ENCODE results near the gene ELK3.
A peak's percentile ranks its signal among the peaks of the same experiment; 100 is the strongest.
"Not testable (repeated sequence)": the region's sequence is repeated elsewhere in the genome, so short reads cannot be mapped to it uniquely, and the experiment has no call there.

ELK3 gene

GRCh38 chr12:96314723-96315122, 120.5 kb downstream of the ELK3 start:
- Histone ChIP-seq H3K9me3 (ENCODE audit: insufficient read depth, low read depth, low read length) (no peaks in the 10 kb centered on the region), H3K27ac (ENCODE audit: low read depth, low read length) (no peak overlapping the region), H3K4me1 (ENCODE audit: insufficient read depth, low read length) (peaks cover 5% of the 10 kb centered on the region), H3K27me3 (ENCODE audit: insufficient read depth, low read length) (no peaks in the 10 kb centered on the region), H3K36me3 (ENCODE audit: insufficient read depth, low read length) (peaks cover 24% of the 10 kb centered on the region), H3K4me3 (ENCODE audit: low read length) (no peak overlapping the region), H3K9ac (ENCODE audit: low read depth, low read length) (no peak overlapping the region)
- WGBS, result 92% methylated on average over 2 of the region's 2 CpGs

DNA sequence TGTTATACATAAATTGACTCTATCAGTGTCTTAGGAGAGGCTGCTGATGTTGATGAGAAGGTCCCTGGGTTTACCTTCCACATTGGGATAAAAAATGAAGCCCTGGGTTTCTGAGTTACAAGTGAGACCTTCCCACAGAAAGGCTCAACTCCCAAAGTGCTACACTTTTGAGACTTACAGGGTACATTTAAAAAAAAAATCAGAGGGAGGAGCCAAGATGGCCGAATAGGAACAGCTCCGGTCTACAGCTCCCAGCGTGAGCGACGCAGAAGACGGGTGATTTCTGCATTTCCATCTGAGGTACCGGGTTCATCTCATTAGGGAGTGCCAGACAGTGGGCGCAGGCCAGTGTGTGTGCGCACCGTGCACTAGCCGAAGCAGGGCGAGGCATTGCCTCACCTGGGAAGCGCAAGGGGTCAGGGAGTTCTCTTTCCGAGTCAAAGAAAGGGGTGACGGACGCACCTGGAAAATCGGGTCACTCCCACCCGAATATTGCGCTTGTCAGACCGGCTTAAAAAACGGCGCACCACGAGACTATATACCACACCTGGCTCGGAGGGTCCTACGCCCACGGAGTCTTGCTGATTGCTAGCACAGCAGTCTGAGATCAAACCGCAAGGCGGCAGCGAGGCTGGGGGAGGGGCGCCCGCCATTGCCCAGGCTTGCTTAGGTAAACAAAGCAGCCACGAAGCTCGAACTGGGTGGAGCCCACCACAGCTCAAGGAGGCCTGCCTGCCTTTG, 121.7 kb downstream of the ELK3 start:
- Histone ChIP-seq H3K27ac (ENCODE audit: low read depth, low read length) (peak overlapping the region; percentile 62), H3K36me3 (ENCODE audit: insufficient read depth, low read length) (peaks cover 16% of the 10 kb centered on the region), H3K4me3 (ENCODE audit: low read length) (peak overlapping the region; percentile 52), H3K9ac (ENCODE audit: low read depth, low read length) (peak overlapping the region; percentile 75)
- not testable (repeated sequence) for H3K4me1 ChIP-seq (ENCODE audit: insufficient read depth, low read length); H3K9me3 ChIP-seq (ENCODE audit: insufficient read depth, low read depth, low read length); H3K27me3 ChIP-seq (ENCODE audit: insufficient read depth, low read length)
- 16% methylated on average over 27 of the region's 33 CpGs for WGBS

GRCh38 chr12:96317801-96318200, 123.6 kb downstream of the ELK3 start:
- not testable (repeated sequence) for H3K4me3 ChIP-seq (ENCODE audit: low read length); H3K9me3 ChIP-seq (ENCODE audit: insufficient read depth, low read depth, low read length); H3K27ac ChIP-seq (ENCODE audit: low read depth, low read length); H3K4me1 ChIP-seq (ENCODE audit: insufficient read depth, low read length); H3K9ac ChIP-seq (ENCODE audit: low read depth, low read length); H3K27me3 ChIP-seq (ENCODE audit: insufficient read depth, low read length)
- peaks cover 15% of the 10 kb centered on the region for H3K36me3 ChIP-seq (ENCODE audit: insufficient read depth, low read length)
- no CpG with 5 or more reads among the region's 2 CpGs for WGBS
